ENCODE measurements around the gene NLRP5.
"Not testable (repeated sequence)": the region's sequence is repeated elsewhere in the genome, so short reads cannot be mapped to it uniquely, and the experiment has no call there.

NLRP5 gene

GRCh38 chr19:56014765-56015164 lies 28.2 kb downstream of the NLRP5 start:
- Histone ChIP-seq H3K4me3 (ENCODE audit: low read depth, low read length) (no peak overlapping the region), H3K36me3 (ENCODE audit: control insufficient read depth in 2 of 2, insufficient read depth in 1 of 2, low read length in 2 of 2) (no peaks in the 10 kb centered on the region), H3K9me3 (ENCODE audit: control insufficient read depth, insufficient read depth, low read depth, low read length) (no peaks in the 10 kb centered on the region), H3K27ac (ENCODE audit: extremely low read depth, low read depth, low read length) (no peak overlapping the region), H3K4me1 (ENCODE audit: control insufficient read depth, insufficient read depth, low read length) (no peaks in the 10 kb centered on the region)
- no peak for TF ChIP-seq ZNF16 (tag by site-specific recombination; IDR thresholded peaks at IDR 0.05; ENCODE audit: low read depth)
- no peak for TF ChIP-seq YY1 (tag by site-specific recombination; IDR thresholded peaks at IDR 0.05)
- TF ChIP-seq ZNF350 (tag by site-specific recombination; IDR thresholded peaks at IDR 0.05), result no peak
- no peak for TF ChIP-seq ZNF837 (tag by site-specific recombination; IDR thresholded peaks at IDR 0.05)
- TF ChIP-seq ZNF677 (tag by site-specific recombination; IDR thresholded peaks at IDR 0.05), result no peak
- TF ChIP-seq, protein P1, sequence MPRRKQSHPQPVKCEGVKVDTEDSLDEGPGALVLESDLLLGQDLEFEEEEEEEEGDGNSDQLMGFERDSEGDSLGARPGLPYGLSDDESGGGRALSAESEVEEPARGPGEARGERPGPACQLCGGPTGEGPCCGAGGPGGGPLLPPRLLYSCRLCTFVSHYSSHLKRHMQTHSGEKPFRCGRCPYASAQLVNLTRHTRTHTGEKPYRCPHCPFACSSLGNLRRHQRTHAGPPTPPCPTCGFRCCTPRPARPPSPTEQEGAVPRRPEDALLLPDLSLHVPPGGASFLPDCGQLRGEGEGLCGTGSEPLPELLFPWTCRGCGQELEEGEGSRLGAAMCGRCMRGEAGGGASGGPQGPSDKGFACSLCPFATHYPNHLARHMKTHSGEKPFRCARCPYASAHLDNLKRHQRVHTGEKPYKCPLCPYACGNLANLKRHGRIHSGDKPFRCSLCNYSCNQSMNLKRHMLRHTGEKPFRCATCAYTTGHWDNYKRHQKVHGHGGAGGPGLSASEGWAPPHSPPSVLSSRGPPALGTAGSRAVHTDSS (tag by site-specific recombination; IDR thresholded peaks at IDR 0.05), result no peak
- TF ChIP-seq ZNF791 (tag by site-specific recombination; IDR thresholded peaks at IDR 0.05), result no peak
- no peak for TF ChIP-seq BCL11A (tag by site-specific recombination; IDR thresholded peaks at IDR 0.05; ENCODE audit: low read depth)
- TF ChIP-seq ZNF529 (tag by site-specific recombination; IDR thresholded peaks at IDR 0.05; ENCODE audit: insufficient replicate concordance), result no peak
- no peak for TF ChIP-seq ZNF629 (tag by site-specific recombination; IDR thresholded peaks at IDR 0.05)
- no peak for TF ChIP-seq ZNF175 (tag by site-specific recombination; IDR thresholded peaks at IDR 0.05)
- TF ChIP-seq YY2 (tag by site-specific recombination; IDR thresholded peaks at IDR 0.05), result no peak
- TF ChIP-seq ZNF10 (tag by site-specific recombination; IDR thresholded peaks at IDR 0.05), result no peak
- TF ChIP-seq, protein P2, sequence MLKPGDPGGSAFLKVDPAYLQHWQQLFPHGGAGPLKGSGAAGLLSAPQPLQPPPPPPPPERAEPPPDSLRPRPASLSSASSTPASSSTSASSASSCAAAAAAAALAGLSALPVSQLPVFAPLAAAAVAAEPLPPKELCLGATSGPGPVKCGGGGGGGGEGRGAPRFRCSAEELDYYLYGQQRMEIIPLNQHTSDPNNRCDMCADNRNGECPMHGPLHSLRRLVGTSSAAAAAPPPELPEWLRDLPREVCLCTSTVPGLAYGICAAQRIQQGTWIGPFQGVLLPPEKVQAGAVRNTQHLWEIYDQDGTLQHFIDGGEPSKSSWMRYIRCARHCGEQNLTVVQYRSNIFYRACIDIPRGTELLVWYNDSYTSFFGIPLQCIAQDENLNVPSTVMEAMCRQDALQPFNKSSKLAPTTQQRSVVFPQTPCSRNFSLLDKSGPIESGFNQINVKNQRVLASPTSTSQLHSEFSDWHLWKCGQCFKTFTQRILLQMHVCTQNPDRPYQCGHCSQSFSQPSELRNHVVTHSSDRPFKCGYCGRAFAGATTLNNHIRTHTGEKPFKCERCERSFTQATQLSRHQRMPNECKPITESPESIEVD (tag by site-specific recombination; IDR thresholded peaks at IDR 0.05), result no peak
- TF ChIP-seq ZNF654 (tag by site-specific recombination; IDR thresholded peaks at IDR 0.05; ENCODE audit: low read depth), result no peak
- no peak for TF ChIP-seq TRIM28 (IDR thresholded peaks at IDR 0.05; ENCODE audit: borderline replicate concordance, low read length)
- TF ChIP-seq ZNF132 (tag by site-specific recombination; IDR thresholded peaks at IDR 0.05; ENCODE audit: borderline replicate concordance), result no peak
- ChIA-PET POLR2A (no interaction called here), CTCF (no interaction called here)

DNA sequence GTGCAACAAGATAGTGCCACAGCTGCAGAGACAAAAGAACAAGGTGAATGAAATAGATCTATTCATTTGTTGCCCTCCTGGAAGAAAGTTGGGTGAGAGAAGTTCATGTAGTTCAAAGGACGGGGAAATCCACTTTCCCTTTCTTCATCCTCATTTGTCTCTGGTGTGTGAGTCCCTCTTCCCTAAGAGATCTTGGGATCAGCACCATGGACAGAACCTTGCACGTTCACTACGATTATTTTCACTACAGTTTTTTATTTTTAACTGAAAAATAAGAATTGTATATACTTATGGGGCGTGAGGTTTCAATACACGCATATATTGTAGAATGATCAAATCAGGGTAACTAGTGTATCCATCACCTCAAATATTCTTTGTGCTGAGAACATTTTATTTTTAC lies 29.2 kb downstream of the NLRP5 start:
- CTCF ChIA-PET, result no interaction called here

DNA sequence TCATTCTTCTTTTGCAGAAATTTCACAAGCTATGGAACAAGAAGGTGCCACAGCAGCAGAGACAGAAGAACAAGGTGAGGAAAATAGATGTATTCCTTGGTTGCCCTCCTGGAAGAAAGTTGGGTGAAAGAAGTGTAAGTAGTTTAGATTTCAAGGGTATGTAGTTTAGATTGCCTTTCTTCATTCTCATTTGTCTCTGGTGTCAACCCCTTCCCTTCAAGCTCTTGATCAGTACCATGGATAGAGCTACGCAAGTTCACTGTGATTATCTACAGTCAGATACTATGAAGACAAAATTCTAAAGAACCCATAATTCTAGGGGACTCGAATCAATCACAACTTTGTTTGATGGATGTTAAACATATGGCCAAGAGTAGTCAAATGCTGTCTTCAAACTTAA lies 32.8 kb downstream of the NLRP5 start:
- H3K27ac ChIP-seq (ENCODE audit: extremely low read depth, low read depth, low read length); H3K4me1 ChIP-seq (ENCODE audit: control insufficient read depth, insufficient read depth, low read length); CTCF ChIA-PET; H3K9me3 ChIP-seq (ENCODE audit: control insufficient read depth, insufficient read depth, low read depth, low read length); H3K36me3 ChIP-seq (ENCODE audit: control insufficient read depth in 2 of 2, insufficient read depth in 1 of 2, low read length in 2 of 2); H3K4me3 ChIP-seq (ENCODE audit: low read depth, low read length); POLR2A ChIA-PET: not testable (repeated sequence)

More for the DNA sequence above, 29.2 kb downstream of the NLRP5 start:
- no peaks in the 10 kb centered on the region for H3K9me3 ChIP-seq (ENCODE audit: control insufficient read depth, insufficient read depth, low read depth, low read length)
- no peak overlapping the region for H3K4me3 ChIP-seq (ENCODE audit: low read depth, low read length)
- H3K36me3 ChIP-seq (ENCODE audit: control insufficient read depth in 2 of 2, insufficient read depth in 1 of 2, low read length in 2 of 2), result no peaks in the 10 kb centered on the region
- TF ChIP-seq PRDM1 (tag by site-specific recombination; IDR thresholded peaks at IDR 0.05) (no peak), ZNF664 (tag by site-specific recombination; IDR thresholded peaks at IDR 0.05) (no peak)
- TF ChIP-seq, protein P3, sequence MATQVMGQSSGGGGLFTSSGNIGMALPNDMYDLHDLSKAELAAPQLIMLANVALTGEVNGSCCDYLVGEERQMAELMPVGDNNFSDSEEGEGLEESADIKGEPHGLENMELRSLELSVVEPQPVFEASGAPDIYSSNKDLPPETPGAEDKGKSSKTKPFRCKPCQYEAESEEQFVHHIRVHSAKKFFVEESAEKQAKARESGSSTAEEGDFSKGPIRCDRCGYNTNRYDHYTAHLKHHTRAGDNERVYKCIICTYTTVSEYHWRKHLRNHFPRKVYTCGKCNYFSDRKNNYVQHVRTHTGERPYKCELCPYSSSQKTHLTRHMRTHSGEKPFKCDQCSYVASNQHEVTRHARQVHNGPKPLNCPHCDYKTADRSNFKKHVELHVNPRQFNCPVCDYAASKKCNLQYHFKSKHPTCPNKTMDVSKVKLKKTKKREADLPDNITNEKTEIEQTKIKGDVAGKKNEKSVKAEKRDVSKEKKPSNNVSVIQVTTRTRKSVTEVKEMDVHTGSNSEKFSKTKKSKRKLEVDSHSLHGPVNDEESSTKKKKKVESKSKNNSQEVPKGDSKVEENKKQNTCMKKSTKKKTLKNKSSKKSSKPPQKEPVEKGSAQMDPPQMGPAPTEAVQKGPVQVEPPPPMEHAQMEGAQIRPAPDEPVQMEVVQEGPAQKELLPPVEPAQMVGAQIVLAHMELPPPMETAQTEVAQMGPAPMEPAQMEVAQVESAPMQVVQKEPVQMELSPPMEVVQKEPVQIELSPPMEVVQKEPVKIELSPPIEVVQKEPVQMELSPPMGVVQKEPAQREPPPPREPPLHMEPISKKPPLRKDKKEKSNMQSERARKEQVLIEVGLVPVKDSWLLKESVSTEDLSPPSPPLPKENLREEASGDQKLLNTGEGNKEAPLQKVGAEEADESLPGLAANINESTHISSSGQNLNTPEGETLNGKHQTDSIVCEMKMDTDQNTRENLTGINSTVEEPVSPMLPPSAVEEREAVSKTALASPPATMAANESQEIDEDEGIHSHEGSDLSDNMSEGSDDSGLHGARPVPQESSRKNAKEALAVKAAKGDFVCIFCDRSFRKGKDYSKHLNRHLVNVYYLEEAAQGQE (tag by site-specific recombination; IDR thresholded peaks at IDR 0.05), result peak; percentile 86
- no peaks in the 10 kb centered on the region for H3K4me1 ChIP-seq (ENCODE audit: control insufficient read depth, insufficient read depth, low read length)
- POLR2A ChIA-PET, result no interaction called here
- no peak overlapping the region for H3K27ac ChIP-seq (ENCODE audit: extremely low read depth, low read depth, low read length)
